ENCODE measurements around the gene UBE2D1.

GRCh38 chr10:58360412-58361004, 25.7 kb downstream of the UBE2D1 start:
- TF ChIP-seq EZH2 (IDR thresholded peaks at IDR 0.05; ENCODE audit: borderline replicate concordance, low read depth, low read length, severe bottlenecking) (no peak), CTCF (IDR thresholded peaks at IDR 0.05; ENCODE audit: borderline replicate concordance, extremely low read depth, low read length, poor library complexity, severe bottlenecking) (no peak)

Measured in DND-41 (cell line).